HG03060 (cell line): ENCODE results near the gene CARMIL1.

Source experiments
- ATAC-seq: cut with Tn5 transposase; IDR thresholded peaks from one replicate; pipeline ENCODE4 v1.9.1; 2021; ENCODE audit warnings: low read depth, moderate number of reproducible peaks; ENCODE audit not compliant: unreplicated experiment

CARMIL1 gene

DNA sequence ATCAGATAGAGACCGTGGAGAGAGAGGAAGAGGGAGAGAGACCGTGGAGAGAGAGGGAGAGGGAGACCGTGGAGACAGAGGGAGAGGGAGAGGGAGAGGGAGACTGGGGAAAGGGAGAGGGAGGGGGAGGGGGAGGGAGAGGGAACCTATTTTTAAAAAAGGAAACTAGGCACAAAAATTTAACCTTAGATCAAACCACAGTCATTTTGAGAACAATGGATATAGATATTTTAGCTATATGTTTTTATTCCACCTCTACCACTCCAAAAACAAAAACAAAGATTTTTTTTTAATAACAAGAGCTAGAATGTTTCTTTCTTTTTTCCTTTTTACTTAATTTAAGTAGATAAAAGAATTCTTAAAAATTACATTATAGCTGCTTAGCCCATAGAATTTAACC is 307.8 kb downstream of the CARMIL1 start:
- ATAC-seq, result no peak

DNA sequence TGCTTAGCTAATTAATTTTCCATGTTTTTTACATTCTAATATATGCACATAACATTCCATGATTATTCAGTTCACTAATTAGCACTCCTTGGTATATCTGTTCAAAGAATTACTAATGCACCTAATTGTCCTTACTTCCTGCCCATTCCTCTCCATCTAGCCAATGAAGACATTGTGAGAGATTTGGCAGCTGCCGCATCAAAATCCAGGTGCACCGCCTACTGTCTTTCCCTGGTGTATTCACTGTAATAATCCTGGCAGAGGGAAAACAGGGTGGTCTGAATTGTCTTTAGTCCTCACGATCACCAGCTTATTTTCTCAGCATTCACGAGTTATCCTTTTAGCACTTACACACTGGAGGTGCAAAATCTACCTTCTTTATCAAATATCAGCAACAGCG is 311.8 kb downstream of the CARMIL1 start:
- ATAC-seq, result no peak

DNA sequence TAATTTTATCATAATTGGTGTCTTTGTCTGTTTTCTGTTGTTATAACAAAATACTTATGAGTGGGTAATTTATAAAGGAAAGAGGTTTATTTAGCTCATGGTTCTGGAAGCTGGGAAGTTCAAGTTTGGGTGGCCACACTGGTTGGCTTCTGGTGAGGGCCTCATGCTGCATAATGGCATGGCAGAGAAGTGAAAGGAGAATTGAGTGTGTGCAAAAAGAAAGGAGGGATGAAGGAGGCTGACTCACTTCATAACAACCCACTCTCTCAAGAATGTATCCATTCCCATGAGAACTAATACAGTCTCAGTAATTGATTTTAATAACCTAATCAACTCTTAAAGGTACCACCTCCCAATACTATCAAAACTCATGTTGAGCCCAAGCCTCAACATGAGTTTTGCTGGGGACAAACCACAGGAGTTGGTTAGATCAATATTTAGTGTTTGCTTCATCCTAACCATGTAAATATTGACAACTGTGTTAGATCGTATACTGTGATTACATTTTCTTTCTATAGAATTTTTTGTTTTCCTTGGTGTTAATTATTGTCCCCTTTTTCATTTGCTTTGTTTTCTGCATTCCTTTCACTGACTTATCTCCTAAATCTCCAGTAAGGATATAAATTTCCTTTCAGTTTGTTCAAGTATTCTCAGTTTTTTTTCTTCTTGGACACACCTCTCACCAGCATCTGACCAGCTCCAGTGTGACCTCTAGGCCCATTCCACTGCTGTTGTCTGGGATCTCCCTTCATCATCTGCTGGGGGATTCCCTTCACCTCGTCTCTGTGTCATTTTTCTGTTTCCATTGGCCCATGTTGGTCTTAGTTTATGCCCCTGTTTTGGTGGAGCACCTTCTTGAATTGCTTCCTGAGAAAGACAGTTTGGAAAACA is 318.0 kb downstream of the CARMIL1 start:
- ATAC-seq, result no peak

- ATAC-seq, result no peak
Observed at GRCh38 chr6:25599516-25600085, 320.4 kb downstream of the CARMIL1 start.

DNA sequence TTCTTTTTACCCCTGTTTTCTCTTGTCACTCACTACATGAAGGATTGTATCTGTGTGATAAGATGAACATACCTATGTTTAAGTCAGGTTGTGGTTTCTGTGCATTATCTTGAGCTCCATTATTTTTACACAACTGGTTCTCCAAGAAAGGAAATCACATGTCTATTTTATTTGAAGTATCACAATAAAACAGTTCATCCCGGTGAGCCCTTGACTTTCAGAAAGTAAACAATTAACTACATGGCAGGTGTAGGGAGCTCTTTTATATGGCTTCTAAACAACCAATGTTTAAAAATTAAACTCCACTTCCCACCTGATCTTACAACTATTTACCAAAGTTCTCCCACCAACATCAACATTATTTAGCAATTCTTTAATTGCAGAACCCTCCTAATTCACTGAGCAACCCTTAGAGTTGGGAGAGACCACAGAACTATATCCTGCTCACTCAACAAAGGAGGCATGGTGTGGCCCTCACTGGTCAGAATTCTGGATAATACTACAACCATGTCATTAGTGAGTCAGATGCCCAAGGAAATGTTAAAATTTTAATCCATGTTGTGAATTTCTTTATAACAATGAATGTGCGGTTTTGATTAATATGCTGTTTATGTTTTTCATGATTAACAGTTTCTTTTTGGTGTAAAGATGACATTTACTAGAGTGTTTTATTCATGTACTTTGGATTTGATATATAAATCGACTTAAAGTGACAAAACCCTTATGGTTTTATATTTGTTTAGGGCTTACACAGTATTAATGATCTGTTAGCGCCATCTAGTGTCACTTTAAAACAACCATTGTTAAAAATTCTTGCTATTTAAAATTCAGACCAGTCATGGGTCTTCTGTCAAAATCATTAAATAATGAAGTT is 322.9 kb downstream of the CARMIL1 start:
- no peak for ATAC-seq

- no peak for ATAC-seq
Observed at GRCh38 chr6:25602674-25602982, 323.5 kb downstream of the CARMIL1 start.

DNA sequence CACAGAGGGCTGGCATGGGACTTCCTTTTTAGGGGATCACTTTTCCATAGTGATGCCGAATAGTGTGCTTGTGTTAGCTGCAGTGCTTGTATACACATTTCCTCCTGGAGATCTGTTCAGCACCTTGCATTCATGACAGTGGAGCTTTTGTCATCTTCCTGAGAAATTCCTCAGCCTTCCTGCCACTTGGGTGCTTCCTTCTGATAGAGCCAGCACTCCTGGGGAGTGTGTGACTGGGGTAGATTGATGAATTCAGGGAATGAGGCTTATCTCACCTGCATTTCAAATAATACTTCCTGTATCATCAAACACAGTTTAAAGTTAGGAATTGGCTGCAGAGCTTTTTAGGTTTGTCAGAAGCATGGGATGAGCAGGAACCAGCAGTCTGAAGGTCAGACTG is 324.1 kb downstream of the CARMIL1 start:
- ATAC-seq, result no peak

GRCh38 chr6:25606151-25606550 is 327.0 kb downstream of the CARMIL1 start:
- no peak for ATAC-seq

DNA sequence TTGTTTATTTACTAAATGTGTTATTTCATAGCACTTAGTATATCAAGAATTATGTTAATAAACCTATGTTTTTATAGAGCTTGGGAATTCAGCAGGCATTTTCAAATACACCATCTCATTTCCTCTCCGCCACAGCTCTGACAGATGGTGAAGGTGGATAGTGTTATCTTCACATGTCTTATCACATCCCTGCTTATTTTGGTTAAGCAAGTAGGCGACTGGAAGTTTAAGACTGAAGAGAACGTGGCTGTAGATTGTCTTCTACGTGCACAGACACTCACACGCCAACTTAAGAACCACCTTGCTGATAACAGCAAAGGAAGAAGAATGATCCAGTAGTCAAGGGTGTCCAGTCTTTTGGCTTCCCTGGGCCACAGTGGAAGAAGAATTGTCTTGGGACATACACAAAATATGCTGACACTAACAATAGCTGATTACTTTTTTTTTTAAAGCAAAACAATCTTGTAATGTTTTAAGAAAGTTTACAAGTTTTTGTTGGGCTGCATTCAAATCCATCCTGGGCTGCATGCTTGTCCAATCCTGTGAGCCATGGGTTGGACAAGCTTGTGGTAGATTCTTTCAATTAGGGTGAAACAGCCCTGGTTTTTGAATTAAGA is 329.5 kb downstream of the CARMIL1 start:
- ATAC-seq, result no peak

GRCh38 chr6:25612666-25613065 is 333.5 kb downstream of the CARMIL1 start:
- ATAC-seq, result no peak

DNA sequence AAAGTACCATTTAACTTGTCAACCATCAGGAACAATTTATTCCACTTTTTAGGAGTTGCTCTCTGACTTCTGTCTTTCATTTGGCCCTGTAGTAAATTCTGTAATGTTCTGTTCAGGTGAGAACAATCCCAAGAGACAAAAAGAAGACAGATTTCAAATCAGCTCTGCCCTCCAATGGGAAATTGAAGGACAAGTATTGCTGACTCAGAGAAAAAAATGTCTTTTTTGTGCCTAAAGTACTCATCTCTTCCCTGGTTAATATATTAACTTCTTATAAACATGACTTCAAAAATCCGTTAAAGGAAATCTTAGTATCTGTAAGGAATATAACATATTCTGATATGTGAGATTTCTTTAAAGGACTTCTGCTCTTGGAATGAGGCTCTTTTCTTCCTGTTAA is 334.2 kb downstream of the CARMIL1 start:
- ATAC-seq, result no peak

DNA sequence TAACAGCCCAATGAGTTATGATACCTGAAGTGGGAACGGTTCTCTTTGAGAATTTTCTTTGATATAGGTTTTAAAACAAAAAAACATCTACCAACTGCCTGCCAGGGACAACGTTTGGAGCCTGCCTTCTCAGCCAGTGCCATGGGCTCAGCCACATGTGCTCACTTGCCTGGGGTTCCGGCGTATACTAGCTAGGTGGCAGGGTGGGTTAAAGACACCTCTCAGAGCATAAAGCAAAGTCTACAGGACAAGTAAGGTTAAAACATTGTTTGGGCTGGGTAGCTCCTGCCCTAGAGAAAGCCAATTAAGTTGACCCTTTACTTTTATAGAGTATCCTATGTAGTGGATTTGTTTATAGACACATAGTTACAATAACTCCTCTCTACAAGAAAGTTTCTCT is 334.9 kb downstream of the CARMIL1 start:
- no peak for ATAC-seq

DNA sequence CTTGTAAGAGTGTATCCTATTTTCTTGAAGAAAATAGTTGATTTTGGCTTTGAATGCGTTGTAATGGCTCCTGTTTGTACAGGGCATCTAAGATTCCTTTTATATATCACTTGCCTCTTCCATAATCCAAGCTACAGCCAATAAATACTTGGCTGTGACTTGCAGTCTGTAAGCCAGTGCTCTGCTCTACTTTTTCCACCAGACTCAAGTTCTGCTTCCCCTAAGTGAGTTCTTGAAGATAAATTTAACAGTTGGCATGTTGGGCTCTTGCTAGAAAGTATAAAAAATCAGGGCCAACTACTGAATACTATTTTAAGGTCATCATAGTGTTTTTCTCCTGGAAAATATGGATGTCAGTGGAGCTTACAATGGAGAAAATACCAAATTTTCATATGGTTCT is 336.3 kb downstream of the CARMIL1 start:
- ATAC-seq, result no peak

- ATAC-seq, result no peak
Observed at GRCh38 chr6:25617997-25618396, 338.8 kb downstream of the CARMIL1 start.

GRCh38 chr6:25619217-25619616 is 340.0 kb downstream of the CARMIL1 start:
- no peak for ATAC-seq

- ATAC-seq, result no peak
Observed at GRCh38 chr6:25620391-25620790, 341.2 kb downstream of the CARMIL1 start.

- ATAC-seq, result no peak
Observed at GRCh38 chr6:25623065-25623464, 343.9 kb downstream of the CARMIL1 start.

DNA sequence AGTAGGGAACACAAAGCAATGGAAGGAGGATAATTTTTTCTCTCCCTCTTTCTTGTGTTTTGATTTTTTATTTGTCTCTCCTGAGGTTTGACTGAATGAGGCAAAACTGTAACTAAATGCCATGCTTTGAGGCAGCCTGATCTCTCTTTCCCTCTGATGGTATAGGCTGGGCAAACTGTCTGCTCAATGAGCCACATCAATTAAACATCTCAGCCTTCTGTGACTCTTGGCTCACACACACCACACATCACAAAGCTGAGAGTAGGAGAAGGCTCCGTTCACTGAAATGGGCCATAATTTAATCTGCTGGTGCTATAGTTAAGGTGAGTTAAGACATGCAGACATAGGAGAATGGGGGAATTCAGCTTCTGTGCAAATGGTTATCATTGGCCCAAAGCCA is 344.7 kb downstream of the CARMIL1 start:
- ATAC-seq, result no peak

GRCh38 chr6:25627001-25627400 is 347.8 kb downstream of the CARMIL1 start:
- ATAC-seq, result no peak

DNA sequence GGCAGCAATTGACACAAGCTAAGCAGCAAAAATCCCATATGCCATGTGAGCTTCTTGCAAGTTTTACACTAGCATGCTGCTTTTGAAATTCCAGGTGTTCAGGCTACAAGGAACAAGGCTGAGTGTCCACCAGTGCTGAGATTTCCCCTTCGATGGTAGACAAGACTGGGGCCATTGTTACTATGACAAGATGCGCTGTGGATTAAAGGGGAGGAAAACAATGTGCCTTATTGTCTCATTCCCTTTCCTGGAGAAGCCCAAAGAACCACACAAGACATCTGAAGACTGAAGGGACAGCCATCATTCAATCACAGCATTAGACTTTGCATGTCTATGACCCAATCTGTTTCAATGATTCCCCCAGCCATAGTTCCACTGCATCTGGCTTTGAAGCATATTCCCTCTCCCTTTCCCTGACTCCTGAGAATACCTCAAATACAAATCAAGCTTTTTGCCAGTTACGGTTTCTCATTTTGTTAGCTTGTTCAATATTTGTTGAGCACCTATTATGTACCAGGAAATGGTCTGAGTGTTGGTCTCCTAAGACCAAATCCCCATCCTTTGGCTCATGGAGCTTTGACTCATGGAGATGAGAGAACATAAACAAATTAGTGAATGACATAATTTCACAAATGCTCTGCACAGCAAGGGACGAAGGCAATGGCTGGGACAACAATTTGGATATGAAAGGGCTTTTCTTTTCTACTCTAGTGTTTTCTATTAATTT is 349.5 kb downstream of the CARMIL1 start:
- ATAC-seq, result no peak
